GM23338 (cell line): Measurements from ENCODE around the gene ZNF239. TPM values are rescaled to one million over a fixed set of nuclear protein-coding genes. Genes with fewer than 3 reads are reported as not detected.

Source experiments
- ATAC-seq: fragments of 200-7000 bp; cut with Tn5 transposase; 3 replicates; pipeline ENCODE4 v1.9.1; 2020
- DNase-seq: peaks from one replicate; pipeline ENCODE4 v3.0.0-alpha.2; 2015; ENCODE audit warnings: low spot score
- H2AFZ ChIP-seq: fragments of 200-600 bp; sonication (generic); 2 replicates; pipeline ENCODE4 v1.8.0; 2016; ENCODE audit warnings: antibody characterized with exemption, mild to moderate bottlenecking, moderate library complexity
- H3F3A ChIP-seq: fragments of 200-600 bp; sonication (generic); replicated peaks from 2 replicates; pipeline ENCODE4 v1.8.0; 2017; ENCODE audit warnings: antibody characterized with exemption, mixed run types, low read depth
- H3K27ac ChIP-seq: fragments of 200-600 bp; sonication (generic); 2 replicates; pipeline ENCODE4 v1.6.1; 2016; ENCODE audit warnings: low read depth
- H3K27me3 ChIP-seq: fragments of 200-600 bp; sonication (generic); 2 replicates; pipeline ENCODE4 v1.8.0; 2016; ENCODE audit warnings: mild to moderate bottlenecking, mixed run types, moderate library complexity; ENCODE audit not compliant: insufficient read depth
- H3K36me3 ChIP-seq: fragments of 200-600 bp; sonication (generic); 2 replicates; pipeline ENCODE4 v1.8.0; 2016; ENCODE audit warnings: mild to moderate bottlenecking; ENCODE audit not compliant: insufficient read depth
- H3K4me1 ChIP-seq: fragments of 200-600 bp; sonication (generic); 2 replicates; pipeline ENCODE4 v1.8.0; 2016; ENCODE audit warnings: mild to moderate bottlenecking, moderate library complexity; ENCODE audit not compliant: insufficient read depth
- H3K4me2 ChIP-seq: fragments of 200-600 bp; sonication (generic); 2 replicates; pipeline ENCODE4 v1.7.1; 2017; ENCODE audit warnings: mixed run types
- H3K4me3 ChIP-seq: fragments of 200-600 bp; sonication (generic); 2 replicates; pipeline ENCODE4 v1.6.1; 2016; ENCODE audit warnings: mixed run types
- H3K79me2 ChIP-seq: fragments of 200-600 bp; sonication (generic); replicated peaks from 2 replicates; pipeline ENCODE4 v1.8.0; 2017; ENCODE audit warnings: mild to moderate bottlenecking; ENCODE audit not compliant: insufficient read depth
- H3K9me2 ChIP-seq: fragments of 200-600 bp; sonication (generic); 2 replicates; pipeline ENCODE4 v1.8.0; 2017; ENCODE audit not compliant: insufficient read depth
- H4K20me1 ChIP-seq: fragments of 200-600 bp; sonication (generic); replicated peaks from 2 replicates; pipeline ENCODE4 v1.8.0; 2017; ENCODE audit warnings: mild to moderate bottlenecking; ENCODE audit not compliant: insufficient read depth
- H3K27ac Mint-ChIP-seq: 2 replicates; pipeline ENCODE4 v1.8.0; 2020; ENCODE audit warnings: inconsistent platforms, mild to moderate bottlenecking, moderate library complexity, mixed read lengths
- H3K27me3 Mint-ChIP-seq: 3 replicates; pipeline ENCODE4 v1.8.0; 2022; ENCODE audit warnings: low read depth, mild to moderate bottlenecking, moderate library complexity, mixed read lengths, inconsistent platforms; ENCODE audit not compliant: insufficient read depth, poor library complexity
- H3K36me3 Mint-ChIP-seq: 3 replicates; pipeline ENCODE4 v1.8.0; 2021; ENCODE audit warnings: low read depth, mild to moderate bottlenecking, inconsistent platforms, moderate library complexity, mixed read lengths
- H3K4me1 Mint-ChIP-seq: 3 replicates; pipeline ENCODE4 v1.8.0; 2020; ENCODE audit warnings: mild to moderate bottlenecking, inconsistent platforms, mixed read lengths
- H3K4me3 Mint-ChIP-seq: 3 replicates; pipeline ENCODE4 v1.8.0; 2021; ENCODE audit warnings: moderate library complexity, mild to moderate bottlenecking, inconsistent platforms, mixed read lengths
- H3K9me3 Mint-ChIP-seq: 3 replicates; pipeline ENCODE4 v1.8.0; 2020; ENCODE audit warnings: moderate library complexity, mild to moderate bottlenecking, inconsistent platforms, mixed read lengths
- CREB1 ChIP-seq: fragments of 250-450 bp; sonication (Bioruptor Pico); IDR thresholded peaks from 2 replicates; pipeline ENCODE4 v1.5.0; 2020; ENCODE audit warnings: low read depth, mild to moderate bottlenecking, moderate library complexity
- EZH2 ChIP-seq: fragments of 200-600 bp; sonication (generic); IDR thresholded peaks from one replicate; pipeline ENCODE4 v1.8.0; 2017; ENCODE audit warnings: antibody characterized with exemption, mild to moderate bottlenecking, low read depth; ENCODE audit not compliant: unreplicated experiment
- EZH2phosphoT487 ChIP-seq: fragments of 200-600 bp; sonication (generic); IDR thresholded peaks from one replicate; pipeline ENCODE4 v1.8.1; 2018; ENCODE audit warnings: antibody characterized with exemption; ENCODE audit not compliant: unreplicated experiment
- JUNB ChIP-seq: IDR thresholded peaks from one replicate; pipeline ENCODE4 v1.6.1; 2016; ENCODE audit warnings: antibody characterized with exemption; ENCODE audit not compliant: unreplicated experiment
- NANOG ChIP-seq: IDR thresholded peaks from 2 replicates; pipeline ENCODE4 v1.6.1; 2016; ENCODE audit warnings: antibody characterized with exemption, borderline replicate concordance
- POLR2AphosphoS5 ChIP-seq: IDR thresholded peaks from 2 replicates; pipeline ENCODE4 v1.6.1; 2016; ENCODE audit warnings: antibody characterized with exemption, low read depth
- STAT1 ChIP-seq: IDR thresholded peaks from one replicate; pipeline ENCODE4 v1.6.1; 2016; ENCODE audit warnings: antibody characterized with exemption; ENCODE audit not compliant: unreplicated experiment
- ZNF114 ChIP-seq: fragments of 250-450 bp; sonication (Bioruptor Pico); IDR thresholded peaks from 2 replicates; pipeline ENCODE4 v1.5.0; 2020; ENCODE audit warnings: mild to moderate bottlenecking, moderate library complexity
- ZNF331 ChIP-seq: fragments of 250-450 bp; sonication (Bioruptor Pico); IDR thresholded peaks from 2 replicates; pipeline ENCODE4 v1.5.0; 2020; ENCODE audit warnings: low read depth, mild to moderate bottlenecking, moderate library complexity
- polyA plus RNA-seq: library from polyadenylated mRNA; unstranded; fragments of >200 nt; fragmentation: Nextera tagmentation; extraction: Ambion mirVana; gene quantifications from 2 replicates; pipeline ENCODE4 v1.2.1, GENCODE V29; 2016
- total RNA-seq: library from RNA; depleted of rRNA; stranded (reverse); fragments of >200 nt; shearing (Covaris generic); gene quantifications from 2 replicates; pipeline ENCODE4 v1.2.3, GENCODE V29; 2014
- TF ChIP-seq, protein P1 (sequence below), 2 experiments: fragments of 200-600 bp in 1 of 2; sonication (generic) in 1 of 2; conservative IDR thresholded peaks; 2 replicates each; pipeline versions ENCODE4 v1.5.1 to v1.6.1; 2016 to 2017; ENCODE audit warnings: antibody characterized with exemption in 2 of 2, low read depth in 2 of 2, mild to moderate bottlenecking in 2 of 2, moderate library complexity in 1 of 2
- TF ChIP-seq, protein P2 (sequence below): IDR thresholded peaks from one replicate; pipeline ENCODE4 v1.6.1; 2018; ENCODE audit warnings: antibody characterized with exemption; ENCODE audit not compliant: unreplicated experiment
- TF ChIP-seq, protein P3 (sequence below): IDR thresholded peaks from 2 replicates; pipeline ENCODE4 v1.6.1; 2016; ENCODE audit warnings: antibody characterized with exemption
- TF ChIP-seq, protein P4 (sequence below): fragments of 250-450 bp; sonication (Bioruptor Pico); IDR thresholded peaks from 2 replicates; pipeline ENCODE4 v1.5.0; 2020; ENCODE audit warnings: mild to moderate bottlenecking, moderate library complexity

ZNF239 gene
- total and polyA plus RNA-seq, 2 experiments from 2014 or later = 6.7 to 13.8 TPM

DNA sequence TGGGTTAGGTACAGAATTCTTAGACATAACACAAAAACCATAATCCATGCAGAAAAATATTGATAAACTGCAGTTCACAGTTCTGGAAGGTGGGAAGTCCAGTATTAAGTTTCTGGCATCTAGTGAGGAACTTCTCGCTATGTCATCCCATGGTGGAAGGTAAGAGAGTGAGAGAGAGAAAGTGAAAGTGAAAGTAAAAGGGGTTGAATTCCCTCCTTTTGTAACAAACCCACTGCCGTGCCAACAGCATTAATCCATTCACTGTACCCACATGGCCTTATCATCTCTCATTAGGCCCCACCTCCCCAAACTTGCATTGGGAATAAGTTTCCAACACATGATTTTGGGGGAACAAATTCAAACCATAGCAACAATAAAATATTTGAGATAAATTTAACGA, 48.9 kb upstream of the ZNF239 start:
- ATAC-seq (no peak), DNase-seq (peak; percentile 24)
- H3K79me2 ChIP-seq = no peaks in the 10 kb centered on the region
- no peak overlapping the region for H3K27ac Mint-ChIP-seq
- no peaks in the 10 kb centered on the region for H4K20me1 ChIP-seq
- no peaks in the 10 kb centered on the region for H3F3A ChIP-seq
- no peak overlapping the region for H3K4me3 ChIP-seq
- no peaks in the 10 kb centered on the region for H3K4me1 ChIP-seq
- peaks cover 11% of the 10 kb centered on the region; the same call in 1 of the 2 replicates for H3K9me2 ChIP-seq
- H3K36me3 Mint-ChIP-seq = peaks cover 24% of the 10 kb centered on the region; the same call in 2 of the 3 replicates
- no peak overlapping the region for H3K4me3 Mint-ChIP-seq
- no peaks in the 10 kb centered on the region for H3K36me3 ChIP-seq
- H3K4me2 ChIP-seq = no peak overlapping the region
- peaks cover 46% of the 10 kb centered on the region for H3K9me3 Mint-ChIP-seq
- H3K27me3 ChIP-seq = no peaks in the 10 kb centered on the region
- TF ChIP-seq EZH2phosphoT487 = no peak
- TF ChIP-seq, protein P1, sequence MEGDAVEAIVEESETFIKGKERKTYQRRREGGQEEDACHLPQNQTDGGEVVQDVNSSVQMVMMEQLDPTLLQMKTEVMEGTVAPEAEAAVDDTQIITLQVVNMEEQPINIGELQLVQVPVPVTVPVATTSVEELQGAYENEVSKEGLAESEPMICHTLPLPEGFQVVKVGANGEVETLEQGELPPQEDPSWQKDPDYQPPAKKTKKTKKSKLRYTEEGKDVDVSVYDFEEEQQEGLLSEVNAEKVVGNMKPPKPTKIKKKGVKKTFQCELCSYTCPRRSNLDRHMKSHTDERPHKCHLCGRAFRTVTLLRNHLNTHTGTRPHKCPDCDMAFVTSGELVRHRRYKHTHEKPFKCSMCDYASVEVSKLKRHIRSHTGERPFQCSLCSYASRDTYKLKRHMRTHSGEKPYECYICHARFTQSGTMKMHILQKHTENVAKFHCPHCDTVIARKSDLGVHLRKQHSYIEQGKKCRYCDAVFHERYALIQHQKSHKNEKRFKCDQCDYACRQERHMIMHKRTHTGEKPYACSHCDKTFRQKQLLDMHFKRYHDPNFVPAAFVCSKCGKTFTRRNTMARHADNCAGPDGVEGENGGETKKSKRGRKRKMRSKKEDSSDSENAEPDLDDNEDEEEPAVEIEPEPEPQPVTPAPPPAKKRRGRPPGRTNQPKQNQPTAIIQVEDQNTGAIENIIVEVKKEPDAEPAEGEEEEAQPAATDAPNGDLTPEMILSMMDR (conservative IDR thresholded peaks at IDR 0.05; ENCODE audit: low read depth in 2 of 2) = no peak
- TF ChIP-seq ZNF331 (CRISPR knock-in tag) = no peak
- TF ChIP-seq POLR2AphosphoS5 = no peak
- TF ChIP-seq, protein P2, sequence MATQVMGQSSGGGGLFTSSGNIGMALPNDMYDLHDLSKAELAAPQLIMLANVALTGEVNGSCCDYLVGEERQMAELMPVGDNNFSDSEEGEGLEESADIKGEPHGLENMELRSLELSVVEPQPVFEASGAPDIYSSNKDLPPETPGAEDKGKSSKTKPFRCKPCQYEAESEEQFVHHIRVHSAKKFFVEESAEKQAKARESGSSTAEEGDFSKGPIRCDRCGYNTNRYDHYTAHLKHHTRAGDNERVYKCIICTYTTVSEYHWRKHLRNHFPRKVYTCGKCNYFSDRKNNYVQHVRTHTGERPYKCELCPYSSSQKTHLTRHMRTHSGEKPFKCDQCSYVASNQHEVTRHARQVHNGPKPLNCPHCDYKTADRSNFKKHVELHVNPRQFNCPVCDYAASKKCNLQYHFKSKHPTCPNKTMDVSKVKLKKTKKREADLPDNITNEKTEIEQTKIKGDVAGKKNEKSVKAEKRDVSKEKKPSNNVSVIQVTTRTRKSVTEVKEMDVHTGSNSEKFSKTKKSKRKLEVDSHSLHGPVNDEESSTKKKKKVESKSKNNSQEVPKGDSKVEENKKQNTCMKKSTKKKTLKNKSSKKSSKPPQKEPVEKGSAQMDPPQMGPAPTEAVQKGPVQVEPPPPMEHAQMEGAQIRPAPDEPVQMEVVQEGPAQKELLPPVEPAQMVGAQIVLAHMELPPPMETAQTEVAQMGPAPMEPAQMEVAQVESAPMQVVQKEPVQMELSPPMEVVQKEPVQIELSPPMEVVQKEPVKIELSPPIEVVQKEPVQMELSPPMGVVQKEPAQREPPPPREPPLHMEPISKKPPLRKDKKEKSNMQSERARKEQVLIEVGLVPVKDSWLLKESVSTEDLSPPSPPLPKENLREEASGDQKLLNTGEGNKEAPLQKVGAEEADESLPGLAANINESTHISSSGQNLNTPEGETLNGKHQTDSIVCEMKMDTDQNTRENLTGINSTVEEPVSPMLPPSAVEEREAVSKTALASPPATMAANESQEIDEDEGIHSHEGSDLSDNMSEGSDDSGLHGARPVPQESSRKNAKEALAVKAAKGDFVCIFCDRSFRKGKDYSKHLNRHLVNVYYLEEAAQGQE = no peak
- no peak for TF ChIP-seq EZH2
- no peak for TF ChIP-seq STAT1
- TF ChIP-seq JUNB = no peak
- no peak for TF ChIP-seq NANOG
- TF ChIP-seq, protein P3, sequence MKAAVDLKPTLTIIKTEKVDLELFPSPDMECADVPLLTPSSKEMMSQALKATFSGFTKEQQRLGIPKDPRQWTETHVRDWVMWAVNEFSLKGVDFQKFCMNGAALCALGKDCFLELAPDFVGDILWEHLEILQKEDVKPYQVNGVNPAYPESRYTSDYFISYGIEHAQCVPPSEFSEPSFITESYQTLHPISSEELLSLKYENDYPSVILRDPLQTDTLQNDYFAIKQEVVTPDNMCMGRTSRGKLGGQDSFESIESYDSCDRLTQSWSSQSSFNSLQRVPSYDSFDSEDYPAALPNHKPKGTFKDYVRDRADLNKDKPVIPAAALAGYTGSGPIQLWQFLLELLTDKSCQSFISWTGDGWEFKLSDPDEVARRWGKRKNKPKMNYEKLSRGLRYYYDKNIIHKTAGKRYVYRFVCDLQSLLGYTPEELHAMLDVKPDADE = no peak
- no peak for TF ChIP-seq CREB1 (CRISPR knock-in tag)
- TF ChIP-seq ZNF114 (CRISPR knock-in tag) = no peak
- TF ChIP-seq, protein P4, sequence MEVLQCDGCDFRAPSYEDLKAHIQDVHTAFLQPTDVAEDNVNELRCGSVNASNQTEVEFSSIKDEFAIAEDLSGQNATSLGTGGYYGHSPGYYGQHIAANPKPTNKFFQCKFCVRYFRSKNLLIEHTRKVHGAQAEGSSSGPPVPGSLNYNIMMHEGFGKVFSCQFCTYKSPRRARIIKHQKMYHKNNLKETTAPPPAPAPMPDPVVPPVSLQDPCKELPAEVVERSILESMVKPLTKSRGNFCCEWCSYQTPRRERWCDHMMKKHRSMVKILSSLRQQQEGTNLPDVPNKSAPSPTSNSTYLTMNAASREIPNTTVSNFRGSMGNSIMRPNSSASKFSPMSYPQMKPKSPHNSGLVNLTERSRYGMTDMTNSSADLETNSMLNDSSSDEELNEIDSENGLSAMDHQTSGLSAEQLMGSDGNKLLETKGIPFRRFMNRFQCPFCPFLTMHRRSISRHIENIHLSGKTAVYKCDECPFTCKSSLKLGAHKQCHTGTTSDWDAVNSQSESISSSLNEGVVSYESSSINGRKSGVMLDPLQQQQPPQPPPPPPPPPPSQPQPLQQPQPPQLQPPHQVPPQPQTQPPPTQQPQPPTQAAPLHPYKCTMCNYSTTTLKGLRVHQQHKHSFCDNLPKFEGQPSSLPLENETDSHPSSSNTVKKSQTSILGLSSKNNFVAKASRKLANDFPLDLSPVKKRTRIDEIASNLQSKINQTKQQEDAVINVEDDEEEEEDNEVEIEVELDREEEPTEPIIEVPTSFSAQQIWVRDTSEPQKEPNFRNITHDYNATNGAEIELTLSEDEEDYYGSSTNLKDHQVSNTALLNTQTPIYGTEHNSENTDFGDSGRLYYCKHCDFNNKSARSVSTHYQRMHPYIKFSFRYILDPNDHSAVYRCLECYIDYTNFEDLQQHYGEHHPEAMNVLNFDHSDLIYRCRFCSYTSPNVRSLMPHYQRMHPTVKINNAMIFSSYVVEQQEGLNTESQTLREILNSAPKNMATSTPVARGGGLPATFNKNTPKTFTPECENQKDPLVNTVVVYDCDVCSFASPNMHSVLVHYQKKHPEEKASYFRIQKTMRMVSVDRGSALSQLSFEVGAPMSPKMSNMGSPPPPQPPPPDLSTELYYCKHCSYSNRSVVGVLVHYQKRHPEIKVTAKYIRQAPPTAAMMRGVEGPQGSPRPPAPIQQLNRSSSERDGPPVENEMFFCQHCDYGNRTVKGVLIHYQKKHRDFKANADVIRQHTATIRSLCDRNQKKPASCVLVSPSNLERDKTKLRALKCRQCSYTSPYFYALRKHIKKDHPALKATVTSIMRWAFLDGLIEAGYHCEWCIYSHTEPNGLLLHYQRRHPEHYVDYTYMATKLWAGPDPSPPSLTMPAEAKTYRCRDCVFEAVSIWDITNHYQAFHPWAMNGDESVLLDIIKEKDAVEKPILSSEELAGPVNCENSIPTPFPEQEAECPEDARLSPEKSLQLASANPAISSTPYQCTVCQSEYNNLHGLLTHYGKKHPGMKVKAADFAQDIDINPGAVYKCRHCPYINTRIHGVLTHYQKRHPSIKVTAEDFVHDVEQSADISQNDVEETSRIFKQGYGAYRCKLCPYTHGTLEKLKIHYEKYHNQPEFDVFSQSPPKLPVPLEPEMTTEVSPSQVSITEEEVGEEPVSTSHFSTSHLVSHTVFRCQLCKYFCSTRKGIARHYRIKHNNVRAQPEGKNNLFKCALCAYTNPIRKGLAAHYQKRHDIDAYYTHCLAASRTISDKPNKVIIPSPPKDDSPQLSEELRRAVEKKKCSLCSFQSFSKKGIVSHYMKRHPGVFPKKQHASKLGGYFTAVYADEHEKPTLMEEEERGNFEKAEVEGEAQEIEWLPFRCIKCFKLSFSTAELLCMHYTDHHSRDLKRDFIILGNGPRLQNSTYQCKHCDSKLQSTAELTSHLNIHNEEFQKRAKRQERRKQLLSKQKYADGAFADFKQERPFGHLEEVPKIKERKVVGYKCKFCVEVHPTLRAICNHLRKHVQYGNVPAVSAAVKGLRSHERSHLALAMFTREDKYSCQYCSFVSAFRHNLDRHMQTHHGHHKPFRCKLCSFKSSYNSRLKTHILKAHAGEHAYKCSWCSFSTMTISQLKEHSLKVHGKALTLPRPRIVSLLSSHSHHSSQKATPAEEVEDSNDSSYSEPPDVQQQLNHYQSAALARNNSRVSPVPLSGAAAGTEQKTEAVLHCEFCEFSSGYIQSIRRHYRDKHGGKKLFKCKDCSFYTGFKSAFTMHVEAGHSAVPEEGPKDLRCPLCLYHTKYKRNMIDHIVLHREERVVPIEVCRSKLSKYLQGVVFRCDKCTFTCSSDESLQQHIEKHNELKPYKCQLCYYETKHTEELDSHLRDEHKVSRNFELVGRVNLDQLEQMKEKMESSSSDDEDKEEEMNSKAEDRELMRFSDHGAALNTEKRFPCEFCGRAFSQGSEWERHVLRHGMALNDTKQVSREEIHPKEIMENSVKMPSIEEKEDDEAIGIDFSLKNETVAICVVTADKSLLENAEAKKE = no peak
- H3K4me1 Mint-ChIP-seq = no peaks in the 10 kb centered on the region
- H3K27me3 Mint-ChIP-seq = no peaks in the 10 kb centered on the region
- no peak overlapping the region for H3K27ac ChIP-seq
- H2AFZ ChIP-seq = no peak overlapping the region
